GM18508 (cell line): ENCODE results near the gene DEFB126.
"Not testable (repeated sequence)": the region's sequence is repeated elsewhere in the genome, so short reads cannot be mapped to it uniquely, and the experiment has no call there.

Experiments used
- ATAC-seq: cut with Tn5 transposase; IDR thresholded peaks from one replicate; pipeline ENCODE4 v1.9.1; 2021; ENCODE audit warnings: moderate number of reproducible peaks; ENCODE audit not compliant: insufficient read depth, unreplicated experiment

Gene DEFB126, protein sequence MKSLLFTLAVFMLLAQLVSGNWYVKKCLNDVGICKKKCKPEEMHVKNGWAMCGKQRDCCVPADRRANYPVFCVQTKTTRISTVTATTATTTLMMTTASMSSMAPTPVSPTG

DNA sequence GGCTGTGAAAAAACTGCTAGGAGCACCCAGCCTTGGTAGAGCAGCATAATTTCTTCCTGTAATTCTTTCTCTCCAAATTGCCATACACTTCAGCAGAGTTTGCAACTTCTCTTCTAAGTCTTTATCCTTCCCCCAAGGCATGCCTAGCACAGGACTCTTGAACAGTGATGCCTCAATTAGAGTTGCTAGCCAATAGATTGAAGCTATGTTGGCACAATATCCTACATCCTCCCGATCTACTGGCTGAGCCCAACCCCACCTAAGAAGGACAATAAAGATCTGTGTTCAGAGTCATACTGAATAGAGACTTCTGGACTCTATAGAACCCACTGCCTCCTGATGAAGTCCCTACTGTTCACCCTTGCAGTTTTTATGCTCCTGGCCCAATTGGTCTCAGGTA is at the start of gene DEFB126:
Gene DEFB126 (plus strand): TSS at position 301 of the 400 bp plus-strand sequence. CDS start 39 bp downstream, at position 340.
- ATAC-seq, result no peak

DNA sequence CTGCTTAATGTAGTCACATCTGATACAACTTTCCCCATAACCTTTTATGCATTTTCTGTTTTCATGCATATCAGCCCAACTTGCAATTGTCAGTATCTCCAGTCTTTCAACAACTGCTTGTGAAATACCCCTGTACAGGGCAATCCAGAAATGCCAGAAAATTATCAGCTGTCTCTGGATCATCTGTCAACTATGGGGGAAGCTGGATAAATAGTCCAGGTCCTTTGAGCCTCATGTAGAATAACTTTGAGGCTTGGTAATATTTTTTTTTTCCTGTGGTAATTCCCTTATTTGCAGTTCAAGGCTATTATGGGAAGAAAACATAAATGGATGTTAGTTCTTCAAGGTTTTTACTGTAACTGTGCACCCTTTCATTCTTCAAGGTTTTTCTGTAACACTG is 48.7 kb upstream of the DEFB126 start:
- ATAC-seq, result no peak

DNA sequence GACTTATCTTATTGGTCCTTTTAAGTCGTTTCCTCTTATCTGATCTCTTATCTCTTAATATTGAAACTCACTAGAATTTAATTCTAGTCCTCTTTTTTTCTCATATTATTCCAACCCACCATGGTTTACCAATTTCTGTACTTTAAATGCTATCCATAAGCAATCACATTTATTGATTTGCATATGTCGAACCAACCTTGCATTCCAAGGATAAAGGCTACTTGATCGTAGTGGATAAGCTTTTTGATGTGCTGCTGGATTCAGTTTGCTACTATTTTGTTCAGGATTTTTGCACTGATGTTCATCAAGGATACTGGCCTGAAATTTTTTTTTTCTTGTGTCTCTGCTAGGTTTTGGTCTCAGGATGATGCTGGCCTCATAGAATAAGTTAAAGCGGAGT is 47.2 kb upstream of the DEFB126 start:
- no peak for ATAC-seq

DNA sequence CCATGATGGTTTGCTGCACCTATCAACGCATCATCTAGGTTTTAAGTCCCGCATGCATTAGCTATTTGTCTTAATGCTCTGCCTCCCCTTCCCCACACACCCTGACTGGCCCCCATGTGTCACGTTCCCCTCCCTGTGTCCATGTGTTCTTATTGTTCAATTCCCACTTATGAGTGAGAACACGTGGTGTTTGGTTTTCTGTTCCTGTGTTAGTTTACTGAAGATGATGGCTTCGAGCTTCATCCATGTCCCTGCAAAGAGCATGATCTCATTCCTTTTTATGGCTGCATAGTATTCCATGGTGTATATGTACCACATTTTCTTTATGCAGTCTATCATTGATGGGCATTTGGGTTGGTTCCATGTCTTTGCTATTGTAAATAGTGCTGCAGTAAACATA is 44.7 kb upstream of the DEFB126 start:
- not testable (repeated sequence) for ATAC-seq

DNA sequence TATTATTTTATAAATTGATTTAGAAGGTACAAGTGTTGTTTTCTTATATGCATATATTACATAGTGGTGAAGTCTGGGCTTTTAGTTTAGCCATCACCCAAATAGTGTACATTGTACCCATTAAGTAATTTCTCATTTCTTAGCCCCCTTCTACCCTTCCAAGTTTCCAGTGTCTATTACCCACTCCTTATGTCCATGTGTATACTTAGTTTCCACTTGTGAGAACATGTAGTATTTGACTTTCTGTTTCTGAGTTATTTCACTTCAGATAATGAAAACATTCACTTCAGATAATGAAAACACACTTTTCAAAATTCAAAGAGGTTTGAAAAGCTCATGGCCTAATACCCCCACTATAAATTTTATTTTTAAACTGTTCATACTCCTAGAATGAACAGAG is 40.4 kb upstream of the DEFB126 start:
- ATAC-seq, result no peak

DNA sequence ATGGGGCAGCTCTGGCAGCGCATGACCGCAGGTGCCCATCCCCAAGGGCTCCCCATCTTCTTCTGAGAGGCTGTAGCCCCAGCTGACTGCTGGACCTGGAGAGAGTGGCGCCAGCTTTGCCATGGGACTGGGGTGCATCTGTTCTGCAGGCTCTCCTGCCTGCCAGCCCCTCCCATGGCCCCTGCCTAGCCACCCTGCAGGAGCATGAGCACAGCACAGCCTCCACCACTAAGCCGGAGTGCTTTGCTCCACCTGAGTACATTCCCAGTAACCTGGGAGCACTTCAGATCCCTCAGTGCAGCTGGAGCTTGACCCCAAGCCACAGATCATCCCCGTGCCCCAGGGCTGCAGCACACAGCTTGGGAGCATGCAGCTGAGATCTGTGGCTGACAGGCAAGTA is 38.9 kb upstream of the DEFB126 start:
- ATAC-seq, result no peak

DNA sequence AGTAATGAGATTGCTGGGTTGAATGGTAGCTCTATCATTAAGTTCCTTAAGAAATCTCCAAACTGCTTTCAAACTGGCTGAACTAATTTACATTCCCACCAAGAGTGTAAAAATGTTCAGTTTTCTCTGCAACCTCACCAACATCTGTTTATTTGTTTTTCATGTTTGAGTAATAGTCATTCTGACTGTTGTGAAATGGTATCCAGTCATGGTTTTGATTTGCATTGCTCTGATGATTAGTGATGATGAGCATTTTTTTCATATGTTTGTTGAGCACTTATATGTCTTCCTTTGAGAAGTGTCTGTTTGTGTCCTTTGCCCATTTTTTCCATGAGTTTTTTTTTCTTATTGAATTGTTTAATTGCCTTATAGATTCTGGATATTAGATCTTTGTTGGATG is 30.0 kb upstream of the DEFB126 start:
- no peak for ATAC-seq

DNA sequence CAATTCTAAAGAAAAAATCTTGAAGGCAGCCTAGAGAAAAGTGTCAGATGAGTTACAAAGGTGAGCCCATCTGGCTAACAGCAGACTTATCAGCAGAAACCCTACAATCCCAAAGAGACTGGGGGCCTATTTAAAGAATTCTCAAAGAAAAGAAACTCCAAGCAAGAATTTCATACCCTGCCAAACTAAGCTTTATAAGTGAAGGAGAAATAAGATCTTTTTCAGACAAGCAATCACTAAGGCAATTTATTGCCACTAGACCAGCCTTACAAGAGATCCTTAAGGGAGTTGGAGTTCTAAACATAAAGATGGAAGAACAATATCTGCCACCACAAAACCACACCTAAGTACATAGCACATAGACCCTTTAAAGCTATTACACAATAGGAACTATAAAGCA is 24.9 kb upstream of the DEFB126 start:
- no peak for ATAC-seq

DNA sequence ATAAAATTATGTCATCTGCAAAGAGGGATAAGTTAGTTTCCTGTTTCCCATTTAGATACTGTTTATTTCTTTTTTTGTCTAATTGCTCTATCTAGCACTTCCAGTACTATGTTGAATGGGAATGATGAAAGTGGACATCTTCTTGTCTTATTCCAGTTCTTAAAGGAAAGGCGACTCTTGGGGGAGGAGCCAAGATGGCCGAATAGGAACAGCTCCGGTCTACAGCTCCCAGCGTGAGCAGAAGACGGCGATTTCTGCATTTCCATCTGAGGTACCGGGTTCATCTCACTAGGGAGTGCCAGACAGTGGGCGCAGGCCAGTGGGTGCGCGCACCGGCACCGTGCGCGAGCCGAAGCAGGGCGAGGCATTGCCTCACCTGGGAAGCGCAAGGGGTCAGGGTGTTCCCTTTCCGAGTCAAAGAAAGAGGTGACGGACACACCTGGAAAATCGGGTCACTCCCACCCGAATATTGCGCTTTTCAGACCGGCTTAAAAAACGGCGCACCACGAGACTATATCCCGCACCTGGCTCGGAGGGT is 12.5 kb upstream of the DEFB126 start:
- ATAC-seq, result not testable (repeated sequence)

DNA sequence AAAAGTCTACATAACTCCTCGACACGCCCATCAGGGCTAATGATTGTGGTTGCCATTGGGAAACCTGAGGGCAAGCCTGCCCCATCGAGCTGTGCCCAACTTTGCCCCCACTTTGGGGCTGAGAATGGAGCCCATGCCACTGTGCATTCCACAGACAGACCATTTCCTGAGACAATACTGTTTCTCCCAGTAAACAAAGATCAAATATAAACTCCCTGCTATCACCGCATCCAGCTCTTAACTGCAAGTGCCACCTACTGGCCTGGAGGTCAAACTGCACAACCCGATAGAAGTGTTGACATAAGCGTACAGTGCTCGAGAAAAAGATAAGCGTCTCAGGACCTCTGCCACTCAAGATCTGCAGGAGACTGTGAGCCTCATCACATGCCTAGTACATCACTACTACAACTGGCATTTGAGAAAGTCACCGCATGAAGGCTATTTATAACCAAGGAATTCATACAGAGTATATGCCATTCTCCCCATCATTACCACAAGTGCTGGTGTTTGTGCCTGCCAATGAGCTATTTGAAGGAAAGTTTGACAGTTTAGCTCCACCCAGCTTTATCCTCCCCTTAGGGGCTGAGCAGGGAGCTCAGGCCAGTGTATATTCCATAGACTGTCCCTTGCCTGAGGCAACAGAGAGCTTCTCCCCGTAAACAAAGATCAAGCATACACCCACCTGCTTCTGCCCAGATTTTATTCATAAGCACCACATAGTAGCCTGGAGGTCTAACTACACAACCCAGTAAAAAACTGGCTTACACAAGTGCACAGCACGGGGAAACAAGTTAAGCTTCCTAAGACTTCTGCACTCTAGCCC is 4.5 kb upstream of the DEFB126 start:
- ATAC-seq, result no peak

DNA sequence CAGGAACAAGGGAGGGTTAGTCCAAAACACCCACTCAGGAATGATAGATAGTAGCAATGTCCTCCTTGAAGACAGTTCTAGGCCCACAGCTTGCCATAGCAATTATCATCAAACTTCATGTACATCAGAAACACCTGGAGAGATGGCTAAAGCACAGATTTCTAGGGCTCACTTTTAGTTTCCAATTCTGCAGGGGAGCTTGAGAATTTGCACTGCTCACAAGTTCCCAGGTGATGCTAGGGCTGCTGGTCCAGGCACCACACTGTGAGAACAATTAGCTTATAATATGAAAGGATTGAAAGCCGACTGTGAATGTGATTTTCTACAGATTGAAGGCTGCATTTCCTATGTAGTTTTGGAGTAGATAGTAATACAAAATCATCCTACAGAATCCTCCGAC is 3.5 kb downstream of the DEFB126 start:
- no peak for ATAC-seq

DNA sequence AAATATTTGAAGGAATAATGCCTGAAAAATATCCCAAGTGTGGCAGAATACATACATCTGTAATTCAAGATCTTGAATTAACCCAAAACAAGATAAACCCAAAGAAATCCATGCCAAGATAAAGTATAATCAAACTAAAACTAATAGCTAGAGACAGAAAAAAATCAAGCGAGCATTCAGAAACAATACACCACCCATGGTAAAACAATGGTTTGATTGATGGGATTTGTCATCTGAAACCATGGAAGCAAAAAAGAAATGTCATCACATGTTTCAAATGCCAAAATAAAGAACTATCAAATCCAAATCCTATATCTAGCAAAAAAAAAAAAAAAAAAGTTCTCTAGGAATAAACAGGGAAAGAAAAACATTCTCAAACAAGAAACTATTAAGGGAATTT is 9.7 kb downstream of the DEFB126 start:
- no peak for ATAC-seq

DNA sequence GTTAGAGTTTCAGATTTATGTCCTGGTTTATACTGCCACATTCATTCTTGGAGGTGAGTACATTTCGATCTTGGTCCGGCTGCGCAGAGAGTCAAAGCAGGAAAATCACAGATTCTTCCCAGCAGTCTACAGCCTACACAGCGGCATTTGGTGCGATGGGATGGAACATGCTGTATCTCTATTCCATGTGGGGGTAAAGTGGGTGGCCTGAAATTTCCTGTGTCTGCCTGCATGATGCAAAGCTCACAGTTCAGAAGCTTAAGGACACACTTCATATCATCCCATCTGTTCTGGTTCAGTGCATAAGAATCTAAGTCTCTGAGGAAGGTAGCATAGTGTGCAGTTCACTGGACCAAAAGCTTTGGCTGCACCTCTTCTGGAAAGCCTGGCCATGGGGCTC is 14.8 kb downstream of the DEFB126 start, which contains the start of gene DEFB127:
Gene DEFB127 (plus strand): TSS at position 301 of the 400 bp plus-strand sequence. CDS start 91 bp downstream, at position 392.
- no peak for ATAC-seq

DNA sequence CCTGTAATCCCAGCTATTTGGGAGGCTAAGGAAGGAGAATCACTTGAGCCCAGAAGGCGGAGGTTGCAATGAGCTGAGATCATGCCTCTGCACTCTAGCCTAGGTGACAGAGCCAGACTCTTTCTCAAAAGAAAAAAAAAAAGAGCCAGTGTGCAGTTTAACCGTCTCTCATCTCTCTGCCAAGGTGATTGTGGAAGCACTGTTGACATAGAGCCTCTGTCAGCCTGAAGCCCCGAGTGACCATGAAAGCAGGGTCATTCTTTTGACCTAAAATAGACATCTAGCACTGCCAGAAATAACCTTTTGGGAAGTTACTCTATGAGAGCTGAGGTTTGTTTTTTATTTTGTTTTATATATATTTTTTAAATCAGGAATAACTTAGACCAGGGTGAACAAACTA is 22.2 kb downstream of the DEFB126 start:
- no peak for ATAC-seq

DNA sequence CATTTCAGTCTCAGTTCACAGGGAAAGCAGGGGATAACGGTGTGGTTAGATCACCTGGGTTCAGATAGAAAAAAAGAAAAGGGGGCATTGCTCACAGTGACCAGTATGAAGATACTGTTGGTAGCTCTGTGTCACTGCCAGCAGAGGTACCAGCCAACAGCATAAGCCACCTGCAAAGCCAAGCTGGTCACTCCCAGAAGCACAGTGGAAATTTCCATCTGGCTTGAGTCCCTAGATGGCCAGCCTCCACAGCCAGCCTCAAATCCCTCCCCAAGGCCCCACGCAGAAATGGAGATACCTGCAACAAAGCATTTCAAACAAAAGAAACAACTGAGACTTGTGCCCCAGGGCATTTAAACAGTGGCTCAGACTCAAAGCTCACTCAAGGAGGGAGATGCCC is 26.5 kb downstream of the DEFB126 start:
- no peak for ATAC-seq

DNA sequence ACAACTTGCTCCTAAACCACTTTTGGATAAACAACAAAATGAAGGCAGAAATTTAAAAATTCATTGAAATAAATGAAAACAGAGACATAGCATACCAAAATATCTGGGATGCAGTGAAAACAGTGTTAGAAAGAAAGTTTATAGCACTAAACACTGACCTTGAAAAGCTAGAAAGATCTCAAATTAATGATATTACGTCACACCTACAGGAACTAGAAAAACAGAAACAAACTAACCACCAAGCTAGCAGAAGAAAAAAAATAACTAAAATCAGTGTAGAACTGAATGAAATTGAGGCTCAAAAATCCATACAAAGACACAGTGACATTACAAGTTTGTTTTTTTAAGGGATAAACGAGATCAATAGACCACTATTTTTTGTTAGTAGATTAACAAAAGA is 41.9 kb downstream of the DEFB126 start:
- ATAC-seq, result no peak

DNA sequence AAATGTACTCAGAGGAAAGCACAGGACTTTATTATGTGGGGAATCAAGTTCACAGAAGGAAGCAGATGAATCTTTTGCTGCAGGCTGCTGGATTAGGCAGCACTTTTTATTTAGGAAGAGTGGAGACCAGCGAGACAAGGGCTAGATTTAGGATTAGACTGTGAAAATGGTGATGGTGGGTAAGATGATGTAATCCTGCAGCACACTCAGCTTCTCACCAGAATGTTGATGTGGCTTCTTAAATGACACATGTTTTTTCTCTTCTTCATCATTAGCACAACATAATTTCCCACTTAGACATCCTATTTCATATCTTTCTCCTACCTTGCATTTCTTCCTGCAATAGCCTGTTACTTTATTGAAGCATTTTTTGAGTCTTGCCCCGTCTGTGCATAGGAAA is 45.3 kb downstream of the DEFB126 start:
- ATAC-seq, result no peak

DNA sequence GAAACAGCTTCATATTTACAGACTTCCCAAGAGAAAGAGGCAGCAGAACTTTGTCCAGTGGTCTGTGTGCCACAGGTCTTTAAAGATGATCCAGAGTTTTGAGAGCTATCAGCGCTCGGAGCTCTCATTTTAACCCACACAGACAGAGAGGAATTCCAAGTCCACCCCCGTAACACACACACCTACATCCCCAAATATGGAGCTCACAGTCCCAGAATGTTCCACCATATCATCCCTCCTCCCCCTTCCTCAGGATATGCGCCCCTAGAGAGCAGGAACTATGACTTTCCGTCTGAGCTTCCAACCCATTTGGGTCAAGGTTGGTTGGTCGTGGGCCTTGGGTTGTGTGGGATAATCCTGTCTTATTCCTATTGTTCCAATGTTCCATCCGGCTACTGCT is 47.2 kb downstream of the DEFB126 start, which contains the start of gene DEFB128:
Gene DEFB128 (minus strand): TSS at position 101 of the 400 bp plus-strand sequence. CDS start 88 bp downstream, at position 13.
- ATAC-seq, result no peak
